Motor neuron (in vitro differentiated cells): ENCODE measurements around the gene POTEF. TPM values are rescaled to one million over a fixed set of nuclear protein-coding genes. Genes with fewer than 3 reads are reported as not detected.
A peak's percentile ranks its signal among the peaks of the same experiment; 100 is the strongest.
"Not testable (repeated sequence)": the region's sequence is repeated elsewhere in the genome, so short reads cannot be mapped to it uniquely, and the experiment has no call there.

Experiments used
- ATAC-seq, 8 experiments: fragments of 200-7000 bp; cut with Tn5 transposase; replicated peaks in 6 of 8; 2 replicates each; pipeline ENCODE4 v1.8.0; 2021; ENCODE audit warnings: mild to moderate bottlenecking in 8 of 8, moderate library complexity in 8 of 8
- H3K27ac ChIP-seq, 2 donors: fragments of 250-450 bp; sonication (Bioruptor Pico); 2 replicates each; pipeline ENCODE4 v1.9.0; 2021; ENCODE audit warnings: antibody characterized with exemption in 2 of 2, mild to moderate bottlenecking in 2 of 2, moderate library complexity in 1 of 2
- H3K4me1 ChIP-seq, 2 donors: fragments of 250-450 bp; sonication (Bioruptor Pico); replicated peaks in 1 of 2; 2 replicates each; pipeline ENCODE4 v1.6.1; 2021; ENCODE audit warnings: antibody characterized with exemption in 2 of 2, mild to moderate bottlenecking in 2 of 2, moderate library complexity in 1 of 2
- H3K4me3 ChIP-seq, 5 donors: fragments of 250-450 bp; sonication (Bioruptor Pico); 2 replicates each; pipeline ENCODE4 v1.9.0; 2021; ENCODE audit warnings: antibody characterized with exemption in 5 of 5, mild to moderate bottlenecking in 5 of 5, moderate library complexity in 4 of 5
- WGBS, 10 experiments: fragments of 450-650 bp; shearing (Covaris generic); methylation state at CpG; one replicate each; pipeline ENCODE4 v1.0.0; 2022; 5-methylcytosine and 5-hydroxymethylcytosine counted together
- in situ Hi-C, 9 experiments: fragments of 400-800 bp; cut with MboI; loops; one replicate each; pipeline ENCODE4 v1.15.0; 2021; ENCODE audit warnings: low sequenced_read_pairs in 9 of 9, low pct_unique_long_range_greater_than_20kb in 2 of 9; ENCODE audit not compliant: unreplicated experiment in 9 of 9
- total RNA-seq, 8 experiments: library from RNA; unstranded; fragments of 300-600 nt; gene quantifications; 2 replicates each; pipeline versions ENCODE4 v1.2.3 to v1.2.4, GENCODE V29; 2022

The POTEF gene
- total RNA-seq, 8 experiments from 2014 or later: 0.05 to 31.2 (median 0.41) TPM; not detected in 1

DNA sequence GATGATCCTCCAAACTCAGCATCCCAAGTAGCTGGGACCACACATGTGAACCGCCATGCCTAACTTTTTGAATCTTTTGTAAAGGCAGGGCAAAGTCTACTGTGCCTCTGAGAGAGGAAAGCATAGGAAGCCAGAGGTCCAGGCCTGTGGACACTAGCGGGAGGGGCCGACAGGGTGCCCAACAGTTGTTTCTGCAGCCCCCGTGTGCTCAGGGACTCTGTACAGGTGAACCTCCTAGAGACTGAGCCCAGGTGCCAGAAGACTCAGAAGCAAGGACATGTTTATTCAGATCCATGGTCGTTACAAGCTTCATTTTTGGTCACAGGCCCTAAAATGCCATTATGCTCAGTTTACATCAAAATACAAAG, 22.1 kb upstream of the POTEF start:
- in situ Hi-C loops: loop anchor here in 2 of 9 experiments (25.0 kb wide), 1 partner anchor 186 kb away; the partner anchor contains the start of gene IMP4 (in 2 of the 2)
- not testable (repeated sequence) for H3K4me3 ChIP-seq, H3K27ac ChIP-seq, ATAC-seq, H3K4me1 ChIP-seq
- no CpG with 5 or more reads among the region's 5 CpGs for WGBS, 10 experiments

DNA sequence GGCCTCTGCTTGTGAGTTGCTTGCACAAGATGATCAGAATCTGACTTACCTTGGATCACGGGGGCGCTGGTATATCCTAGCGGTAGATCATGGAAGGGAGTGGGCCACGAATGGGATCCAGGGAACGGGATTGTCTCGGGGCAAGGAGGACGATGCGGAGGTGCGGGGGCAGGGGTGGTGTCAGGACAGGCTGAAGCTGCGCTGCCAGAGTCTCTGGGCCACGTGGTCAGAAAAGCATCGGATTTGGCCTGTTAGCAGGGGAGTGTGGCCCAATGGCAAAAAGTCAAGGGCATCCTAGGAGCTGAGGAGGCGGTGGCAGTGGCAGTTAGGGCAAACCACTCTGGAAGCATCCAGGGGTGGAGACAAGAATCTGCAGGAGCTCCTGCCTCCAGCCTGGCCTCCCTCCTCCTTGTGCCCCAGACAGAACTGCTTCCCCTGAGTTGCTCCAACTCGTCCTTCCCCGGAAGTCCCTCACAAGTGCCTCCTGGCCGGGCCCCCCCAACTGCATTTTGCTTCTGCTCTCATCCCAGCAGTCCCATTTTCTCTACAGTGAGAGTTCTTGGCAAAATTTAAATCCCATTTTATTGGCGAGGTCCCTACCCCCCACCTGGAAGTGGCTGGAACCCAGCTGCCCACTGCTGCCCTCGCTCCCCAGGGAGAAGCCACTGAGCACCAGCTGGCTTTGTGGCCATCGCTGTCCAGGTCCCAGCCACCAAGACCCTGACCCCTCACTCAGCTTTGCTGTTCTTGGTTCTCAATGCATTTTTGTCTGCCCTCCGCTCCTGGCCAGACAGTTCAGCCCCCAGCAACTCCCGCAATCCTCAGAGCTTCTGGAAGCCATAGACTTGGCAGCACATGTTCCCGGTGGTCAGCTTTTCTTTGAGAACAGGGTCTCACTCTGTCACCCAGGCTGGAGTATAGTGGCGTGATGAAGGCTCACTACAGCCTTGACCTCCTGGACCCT, 21.4 kb upstream of the POTEF start:
- no peak for ATAC-seq
- Histone ChIP-seq H3K27ac (no peak overlapping the region), H3K4me1 (peaks cover 0 to 6% of the 10 kb centered on the region in 2 donors), H3K4me3 (no peak overlapping the region)
- in situ Hi-C loops: loop anchor here in 2 of 9 experiments (25.0 kb wide), 1 partner anchor 187 kb away; the partner anchor contains the start of gene IMP4 (in 2 of the 2)
- WGBS, 10 experiments: 70 to 95% (median 91%) methylated on average over 1 to 5 of the region's 23 CpGs; no CpG with 5 or more reads in 5 of the 10 experiments

DNA sequence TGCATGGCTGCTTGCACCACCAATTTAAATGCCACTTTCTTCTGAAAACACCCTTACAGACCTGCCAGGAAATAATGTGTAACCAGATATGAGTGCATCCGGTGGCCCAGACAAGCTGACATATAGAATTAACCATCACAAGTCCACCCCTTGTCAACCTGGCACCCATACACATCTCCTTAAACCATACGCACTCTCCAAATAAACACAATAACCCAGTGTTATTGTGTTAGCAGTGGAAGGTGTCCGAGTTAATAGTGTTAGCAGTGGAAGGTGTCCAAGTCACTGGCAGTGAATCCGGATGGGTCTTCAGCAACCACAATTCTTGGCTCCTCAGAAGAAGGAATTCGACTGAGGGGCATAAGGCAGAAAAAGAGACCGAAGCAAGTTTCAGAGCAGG, 19.5 kb upstream of the POTEF start:
- H3K27ac ChIP-seq, ATAC-seq, H3K4me3 ChIP-seq, in situ Hi-C loops, H3K4me1 ChIP-seq: not testable (repeated sequence)
- WGBS, 10 experiments: 40 to 100% (median 80%) methylated on average over 1 of the region's 6 CpGs; no CpG with 5 or more reads in 7 of the 10 experiments

DNA sequence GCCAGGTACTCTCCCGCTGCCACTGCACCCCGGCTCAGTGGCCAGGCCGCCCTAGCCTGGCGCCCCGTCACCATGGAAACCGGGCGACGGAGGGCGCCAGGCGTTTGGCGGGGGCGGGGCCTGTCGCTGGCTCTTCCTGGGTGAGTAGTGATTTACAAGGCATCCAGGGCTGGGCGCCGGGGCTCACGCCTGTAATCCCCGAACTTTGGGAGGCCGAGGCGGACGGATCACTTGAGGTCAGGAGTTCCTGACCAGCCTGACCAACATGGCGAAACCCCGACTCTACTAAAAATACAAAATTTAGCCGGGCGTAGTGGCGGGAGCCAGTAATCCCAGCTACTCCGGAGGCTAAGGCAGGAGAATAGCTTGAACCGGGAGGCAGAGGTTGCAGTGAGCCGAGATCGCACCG, 16.0 kb upstream of the POTEF start, which contains the start of gene CCDC74B:
Gene CCDC74B, minus strand, starts transcription at position 107 of the 409 bp plus-strand sequence. CDS start 116 bp downstream, outside the sequence.
- peak within 1 kb of the TSS in 1 of 2 donors; percentile 37 for H3K27ac ChIP-seq
- in situ Hi-C loops, H3K4me1 ChIP-seq: not testable (repeated sequence)
- H3K4me3 ChIP-seq: peak within 1 kb of the TSS; percentile 32 to 48 (median 34)
- ATAC-seq: peak; percentile 77 to 95 (median 92)
- 10 to 50% (median 20%) methylated on average over 1 to 4 of the region's 30 CpGs; no CpG with 5 or more reads in 4 of the 10 experiments for WGBS, 10 experiments

DNA sequence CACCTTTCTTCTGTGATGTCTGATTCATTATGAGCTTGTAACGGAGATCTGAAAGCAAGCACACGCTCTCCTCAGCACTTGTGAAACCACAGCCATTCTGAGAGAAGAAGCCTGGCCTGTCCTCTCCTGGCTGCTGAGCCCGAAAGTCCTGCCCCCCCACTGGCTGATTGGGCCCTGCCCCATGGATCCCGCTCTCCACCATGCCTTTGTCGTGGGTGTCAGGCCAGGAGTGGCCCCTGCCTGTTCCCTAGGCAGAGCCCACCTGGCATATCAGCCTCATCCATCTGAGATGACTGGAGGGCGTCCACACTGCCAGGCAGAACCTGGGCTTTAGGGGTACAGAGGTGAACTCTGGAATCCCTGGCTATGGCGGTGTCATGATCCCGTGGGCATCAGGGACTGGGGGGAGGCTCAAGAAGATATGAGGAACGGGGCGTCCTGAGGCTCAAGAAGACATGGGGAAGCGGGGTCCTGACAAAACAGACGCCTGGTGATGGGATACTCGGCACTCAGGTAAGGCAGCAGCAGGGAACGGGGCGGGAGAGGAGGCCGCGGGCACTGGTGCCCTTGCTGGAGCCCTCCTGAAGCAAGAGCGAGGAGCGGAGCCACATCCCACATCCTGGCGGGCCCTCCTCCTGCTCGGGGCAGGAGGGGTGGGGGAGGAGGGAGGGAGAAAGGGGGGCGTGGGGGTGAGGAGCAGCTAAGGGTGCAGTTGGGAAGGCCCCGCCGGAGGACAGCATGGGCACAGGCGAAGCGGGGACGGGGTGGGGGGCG, 14.4 kb upstream of the POTEF start:
- ATAC-seq, in situ Hi-C loops, H3K4me1 ChIP-seq, H3K27ac ChIP-seq: not testable (repeated sequence)
- WGBS, 10 experiments: 40 to 100% methylated on average over 1 of the region's 28 CpGs; no CpG with 5 or more reads in 8 of the 10 experiments
- H3K4me3 ChIP-seq: peak overlapping the region in 4 of 5 donors; percentile 32 to 38 (median 34)

DNA sequence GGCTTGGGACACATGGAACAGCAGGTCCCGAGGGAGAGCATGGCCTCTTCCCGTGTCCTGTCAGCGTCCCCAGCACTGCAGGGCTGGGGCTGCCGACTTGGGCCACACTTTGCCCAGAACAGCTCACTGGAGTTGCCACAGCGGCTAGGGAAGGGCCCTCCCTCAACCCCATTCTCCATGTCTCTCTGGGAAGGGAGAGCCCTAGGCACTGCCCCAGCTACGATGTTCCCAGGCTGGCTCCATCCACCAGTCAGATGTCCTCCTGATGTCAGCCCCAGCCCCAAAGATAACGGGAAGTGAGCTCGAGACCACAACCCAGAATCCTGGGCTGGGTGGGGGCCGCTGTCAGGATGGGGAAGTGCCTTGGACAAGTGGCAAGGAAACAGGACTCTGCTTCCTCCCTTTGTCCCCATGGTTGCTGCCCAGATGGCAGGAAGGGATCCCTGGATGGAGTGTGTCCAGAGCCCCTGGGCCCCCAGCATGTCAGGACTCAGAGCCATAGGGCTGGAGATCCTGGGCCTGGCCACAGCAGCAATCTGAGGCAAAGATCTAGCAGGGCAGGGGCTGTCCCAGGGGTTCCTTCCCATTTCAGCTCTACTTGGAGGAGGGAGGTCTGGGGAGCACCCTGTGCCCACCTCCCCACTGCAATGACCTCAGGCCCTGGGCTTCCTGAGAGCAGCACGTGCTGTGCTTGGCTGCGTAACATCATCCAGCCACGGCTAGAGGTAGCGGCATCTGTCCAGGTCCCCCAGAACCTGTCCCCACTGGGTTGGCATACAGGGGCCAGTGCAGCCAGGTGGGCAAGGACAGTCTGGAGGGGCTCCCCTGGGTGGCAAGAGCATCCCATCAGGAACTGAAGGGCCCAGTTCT, 13.6 kb upstream of the POTEF start:
- H3K4me1 ChIP-seq, H3K4me3 ChIP-seq, in situ Hi-C loops, H3K27ac ChIP-seq, ATAC-seq: not testable (repeated sequence)
- no CpG with 5 or more reads among the region's 13 CpGs for WGBS, 10 experiments

DNA sequence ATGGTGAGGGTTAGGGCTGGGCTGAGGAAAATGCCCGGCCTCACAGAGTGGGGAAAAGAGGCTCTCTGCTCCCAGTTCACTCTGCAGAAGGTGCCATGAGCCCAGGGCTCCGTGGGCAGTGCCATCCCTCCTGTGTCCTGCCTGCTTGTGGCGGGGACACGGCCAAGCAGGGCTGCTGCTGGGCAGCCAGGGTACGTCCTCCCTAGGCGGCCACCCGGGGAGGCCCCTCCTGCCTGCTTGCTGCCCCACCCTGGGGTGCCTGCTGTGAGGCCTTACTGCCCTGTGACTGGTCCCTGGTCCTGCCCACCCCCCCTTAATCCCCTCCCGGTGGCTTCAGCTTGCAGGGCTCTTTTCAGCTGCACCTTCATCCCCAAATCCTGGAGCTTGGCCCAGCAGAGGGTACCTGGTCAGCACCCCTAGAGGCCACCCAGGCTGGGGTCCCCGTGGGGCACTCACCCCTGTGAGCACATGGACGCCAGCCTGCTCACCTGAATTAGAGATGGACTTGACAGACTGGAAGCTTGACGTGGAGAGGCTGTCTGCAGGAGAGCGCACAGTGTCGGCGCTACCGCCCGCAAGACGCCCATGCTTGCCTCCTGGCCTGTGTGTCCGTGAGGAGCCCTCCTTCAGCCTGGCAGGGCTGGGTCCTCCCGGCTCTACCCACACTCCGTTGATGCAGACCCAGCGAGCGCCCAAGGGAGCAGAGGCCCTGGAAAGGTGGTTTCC, 12.8 kb upstream of the POTEF start:
- ATAC-seq, in situ Hi-C loops: not testable (repeated sequence)
- WGBS, 10 experiments: no CpG with 5 or more reads among the region's 22 CpGs

DNA sequence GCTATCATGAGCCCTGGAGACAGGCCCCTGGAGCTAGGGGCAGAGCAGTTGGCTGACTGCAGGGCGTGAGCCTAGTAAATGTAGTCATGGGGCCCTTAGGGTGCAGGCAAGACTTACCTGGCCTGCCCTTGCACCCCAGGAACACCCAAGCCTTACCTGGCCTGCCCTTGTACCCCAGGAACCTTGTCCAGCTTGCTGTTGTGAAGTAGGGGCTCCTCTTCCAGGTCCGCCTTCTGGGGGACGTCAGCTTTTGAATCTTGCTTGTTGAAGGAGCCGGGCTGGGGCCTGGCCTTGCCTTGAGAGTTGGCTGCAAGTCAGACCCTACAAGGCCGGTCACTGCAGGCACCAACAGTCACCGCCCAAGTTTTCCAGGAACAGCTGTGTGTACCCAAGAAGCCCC, 12.0 kb upstream of the POTEF start:
- ATAC-seq, H3K4me3 ChIP-seq, in situ Hi-C loops, H3K27ac ChIP-seq, H3K4me1 ChIP-seq: not testable (repeated sequence)
- no CpG with 5 or more reads among the region's 6 CpGs for WGBS, 10 experiments

More for the DNA sequence above, 12.8 kb upstream of the POTEF start:
- not testable (repeated sequence) for H3K4me1 ChIP-seq, H3K4me3 ChIP-seq, H3K27ac ChIP-seq

DNA sequence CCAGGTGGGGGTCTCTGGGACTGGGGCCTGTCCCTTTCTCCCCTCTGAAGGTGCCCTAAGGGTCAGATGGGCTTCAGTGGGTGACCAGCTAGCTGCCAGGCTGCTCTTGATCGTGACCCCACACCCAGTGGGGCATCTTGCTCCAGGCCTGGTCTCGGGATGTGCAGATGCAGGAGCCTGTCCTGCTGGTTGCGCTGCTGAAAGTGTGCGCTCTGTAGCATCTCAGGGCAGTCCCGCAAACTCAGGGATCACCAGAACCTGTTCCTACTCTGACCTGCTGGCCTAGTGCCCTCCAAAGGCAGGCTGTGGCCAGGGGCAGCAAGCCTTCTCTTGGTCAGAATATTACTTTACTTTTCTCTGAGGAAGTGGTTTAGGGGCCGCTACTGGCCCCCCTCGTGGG, 11.5 kb upstream of the POTEF start:
- H3K4me1 ChIP-seq, H3K27ac ChIP-seq, ATAC-seq, H3K4me3 ChIP-seq, in situ Hi-C loops: not testable (repeated sequence)
- WGBS, 10 experiments: no CpG with 5 or more reads among the region's 7 CpGs

DNA sequence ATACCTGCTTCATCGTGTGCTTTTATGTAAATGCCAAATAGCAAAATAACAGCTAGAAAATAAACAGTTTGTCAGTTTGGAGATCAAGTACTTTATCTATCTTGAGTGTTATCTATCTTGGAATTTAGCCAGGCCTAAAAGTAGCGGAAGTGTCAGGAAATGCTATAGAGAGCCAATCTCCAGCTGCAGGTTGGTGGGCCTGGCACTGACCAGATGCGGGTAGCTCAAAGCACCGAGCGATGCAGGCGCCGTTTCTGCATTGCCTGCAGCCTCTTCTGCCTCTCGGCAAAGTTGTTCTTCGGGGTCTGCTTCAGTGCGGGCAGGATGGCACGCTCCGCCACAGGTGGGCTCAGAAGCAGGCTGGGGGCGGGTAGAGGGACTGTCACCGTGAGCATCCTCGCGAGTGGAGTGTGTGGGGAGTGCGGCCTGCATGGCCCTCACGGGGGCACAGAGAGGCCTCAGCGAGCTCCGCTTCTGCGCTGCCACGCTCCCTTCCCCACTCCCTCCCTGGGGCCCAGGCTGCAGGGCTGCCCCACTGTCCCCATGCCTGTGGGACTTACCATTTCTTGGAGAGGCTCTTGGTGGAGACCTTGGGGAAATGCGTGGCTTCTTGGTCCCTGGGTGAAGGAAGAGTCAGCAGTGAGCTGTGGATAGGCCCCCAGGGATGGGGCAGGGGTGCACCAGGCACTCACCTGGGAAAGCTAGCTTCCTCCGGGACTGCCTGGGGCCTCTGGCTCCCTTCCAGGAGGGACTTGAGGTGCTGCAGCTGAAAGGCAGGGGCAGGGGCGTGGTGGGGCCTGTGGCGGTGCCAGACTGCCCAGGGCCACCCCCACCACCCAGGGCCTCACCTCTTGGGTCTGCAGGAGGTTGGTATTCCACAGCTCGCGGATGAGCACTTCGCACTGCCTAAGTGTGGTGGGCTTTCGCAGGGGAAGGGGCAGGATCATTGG, 10.6 kb upstream of the POTEF start:
- H3K4me1 ChIP-seq, H3K4me3 ChIP-seq, H3K27ac ChIP-seq, ATAC-seq, in situ Hi-C loops: not testable (repeated sequence)
- 93% methylated on average over 3 of the region's 30 CpGs; no CpG with 5 or more reads in 9 of the 10 experiments for WGBS, 10 experiments

DNA sequence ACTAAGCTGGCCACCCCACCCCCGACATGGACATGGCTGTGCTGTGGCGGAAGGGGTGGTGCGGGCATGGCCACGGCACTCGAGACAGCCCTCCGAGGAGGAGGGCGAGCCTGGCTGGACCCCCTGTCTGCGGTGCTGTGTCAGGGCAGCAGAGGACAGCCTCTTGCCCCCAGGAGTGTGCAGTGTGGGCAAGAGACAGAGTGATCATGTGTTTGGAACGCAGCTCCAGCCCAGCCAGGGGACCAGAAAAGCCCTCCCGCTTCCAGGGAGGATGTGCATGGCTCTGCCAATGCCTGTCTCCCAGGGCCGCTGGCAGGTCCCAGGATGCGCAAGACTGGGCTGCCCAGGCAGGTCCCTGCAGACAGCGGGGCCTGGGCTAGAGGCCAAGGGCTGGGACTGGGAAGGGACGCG, 9.8 kb upstream of the POTEF start:
- H3K4me1 ChIP-seq, in situ Hi-C loops, H3K27ac ChIP-seq, H3K4me3 ChIP-seq: not testable (repeated sequence)
- no CpG with 5 or more reads among the region's 15 CpGs for WGBS, 10 experiments
- ATAC-seq: peak in 1 of 8 experiments; percentile 23
